ENCODE measurements around the gene TRAPPC5.

DNA sequence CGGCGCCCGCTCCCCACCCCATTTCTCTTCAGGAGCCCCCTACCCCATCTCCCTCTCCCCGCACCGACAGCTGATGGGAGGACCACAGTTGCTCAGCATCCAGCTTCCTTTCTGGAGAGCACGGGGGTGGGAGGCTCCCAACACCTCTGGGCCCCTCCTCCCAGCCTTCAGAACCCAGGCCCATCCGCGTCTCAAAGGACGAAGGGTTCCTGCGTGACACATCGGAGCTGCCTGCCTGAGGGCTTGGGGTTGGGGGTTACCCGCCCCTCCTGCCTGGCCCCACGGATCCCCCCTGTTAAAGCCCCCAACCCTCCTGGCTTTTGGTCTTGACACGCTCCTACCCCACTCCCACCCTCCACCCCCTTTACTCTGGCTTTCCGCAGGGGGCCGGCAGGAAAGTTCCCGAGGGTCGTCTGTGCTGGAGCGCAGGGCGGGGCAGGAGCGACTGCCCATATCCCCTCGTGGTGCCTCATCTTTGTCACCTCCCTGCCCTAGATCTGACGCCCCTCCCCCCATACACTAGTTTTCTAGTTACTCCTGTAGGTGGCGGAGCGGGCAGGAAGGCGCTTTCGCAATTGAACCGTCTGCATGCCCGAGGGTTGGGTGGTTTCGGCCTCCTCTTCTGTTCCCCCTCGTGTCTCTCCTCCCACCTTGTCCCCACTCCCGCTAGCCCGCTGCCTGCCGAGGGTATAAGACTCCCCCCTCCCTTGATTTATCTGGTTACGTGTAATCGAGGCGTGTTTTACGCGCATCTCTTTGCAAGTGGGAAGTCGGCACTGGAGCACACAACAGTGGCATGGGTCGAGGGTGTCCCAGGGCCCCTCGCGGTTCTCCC lies 924 bp downstream of the TRAPPC5 start:
- TF ChIP-seq POLR2AphosphoS5 (IDR thresholded peaks at IDR 0.05) (no peak), POLR2A (IDR thresholded peaks at IDR 0.05) (no peak)
- TF ChIP-seq, protein P1, sequence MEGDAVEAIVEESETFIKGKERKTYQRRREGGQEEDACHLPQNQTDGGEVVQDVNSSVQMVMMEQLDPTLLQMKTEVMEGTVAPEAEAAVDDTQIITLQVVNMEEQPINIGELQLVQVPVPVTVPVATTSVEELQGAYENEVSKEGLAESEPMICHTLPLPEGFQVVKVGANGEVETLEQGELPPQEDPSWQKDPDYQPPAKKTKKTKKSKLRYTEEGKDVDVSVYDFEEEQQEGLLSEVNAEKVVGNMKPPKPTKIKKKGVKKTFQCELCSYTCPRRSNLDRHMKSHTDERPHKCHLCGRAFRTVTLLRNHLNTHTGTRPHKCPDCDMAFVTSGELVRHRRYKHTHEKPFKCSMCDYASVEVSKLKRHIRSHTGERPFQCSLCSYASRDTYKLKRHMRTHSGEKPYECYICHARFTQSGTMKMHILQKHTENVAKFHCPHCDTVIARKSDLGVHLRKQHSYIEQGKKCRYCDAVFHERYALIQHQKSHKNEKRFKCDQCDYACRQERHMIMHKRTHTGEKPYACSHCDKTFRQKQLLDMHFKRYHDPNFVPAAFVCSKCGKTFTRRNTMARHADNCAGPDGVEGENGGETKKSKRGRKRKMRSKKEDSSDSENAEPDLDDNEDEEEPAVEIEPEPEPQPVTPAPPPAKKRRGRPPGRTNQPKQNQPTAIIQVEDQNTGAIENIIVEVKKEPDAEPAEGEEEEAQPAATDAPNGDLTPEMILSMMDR (IDR thresholded peaks at IDR 0.05): peak in 5 of 7 experiments; percentile 25 to 52 (median 39)

All from stomach (tissue), 4 donors.